Neural cell (in vitro differentiated cells): ENCODE results near the gene GDF3. TPM values are rescaled to one million over a fixed set of nuclear protein-coding genes. Genes with fewer than 3 reads are reported as not detected.

ENCODE experiments used
- H2AFZ ChIP-seq: fragments of 200-600, 300-800 bp; sonication (generic), shearing (Covaris generic); 2 replicates; pipeline ENCODE4 v1.6.0; 2014; ENCODE audit warnings: low read depth, mild to moderate bottlenecking, antibody characterized with exemption, low read length, moderate library complexity
- H3F3A ChIP-seq: fragments of 200-600 bp; shearing (Covaris generic); 2 replicates; pipeline ENCODE4 v1.6.1; 2016; ENCODE audit warnings: mild to moderate bottlenecking, moderate library complexity, mixed read lengths, antibody characterized with exemption, low read length; ENCODE audit not compliant: insufficient read depth, poor library complexity, severe bottlenecking
- H3K27ac ChIP-seq: fragments of 200-600, 300-800 bp; sonication (generic), shearing (Covaris generic); 2 replicates; pipeline ENCODE4 v1.5.1; 2014; ENCODE audit warnings: mild to moderate bottlenecking, low read length, moderate library complexity
- H3K27me3 ChIP-seq: fragments of 300-800, 200-600 bp; sonication (generic), shearing (Covaris generic); 2 replicates; pipeline ENCODE4 v1.6.0; 2014; ENCODE audit warnings: mild to moderate bottlenecking, low read depth, low read length, moderate library complexity; ENCODE audit not compliant: insufficient read depth
- H3K36me3 ChIP-seq: fragments of 300-800, 200-600 bp; sonication (generic), shearing (Covaris generic); 2 replicates; pipeline ENCODE4 v1.5.1; 2014; ENCODE audit warnings: mild to moderate bottlenecking, antibody characterized with exemption, low read length, moderate library complexity; ENCODE audit not compliant: insufficient read depth
- H3K4me2 ChIP-seq: fragments of 300-800, 200-600 bp; sonication (generic), shearing (Covaris generic); 2 replicates; pipeline ENCODE4 v1.6.0; 2014; ENCODE audit warnings: mild to moderate bottlenecking, low read length
- H3K4me3 ChIP-seq: fragments of 300-800, 200-600 bp; sonication (generic), shearing (Covaris generic); 2 replicates; pipeline ENCODE4 v1.5.1; 2014; ENCODE audit warnings: mild to moderate bottlenecking, low read length, moderate library complexity
- H3K79me2 ChIP-seq: fragments of 200-600 bp; shearing (Covaris generic); replicated peaks from 2 replicates; pipeline ENCODE4 v1.6.0; 2014; ENCODE audit warnings: mild to moderate bottlenecking, low read length, moderate library complexity; ENCODE audit not compliant: insufficient read depth
- H3K9ac ChIP-seq: fragments of 300-800, 200-600 bp; sonication (generic), shearing (Covaris generic); 2 replicates; pipeline ENCODE4 v1.6.1; 2016; ENCODE audit warnings: mild to moderate bottlenecking, low read length, mixed read lengths
- H3K9me2 ChIP-seq: fragments of 200-600 bp; shearing (Covaris generic); 2 replicates; pipeline ENCODE4 v1.6.1; 2016; ENCODE audit warnings: mild to moderate bottlenecking, low read length, mixed read lengths; ENCODE audit not compliant: insufficient read depth
- H3K9me3 ChIP-seq: fragments of 200-600, 300-800 bp; sonication (generic), shearing (Covaris generic); 2 replicates; pipeline ENCODE4 v1.6.1; 2016; ENCODE audit warnings: mild to moderate bottlenecking, mixed run types, low read length, moderate library complexity, mixed read lengths
- H4K20me1 ChIP-seq: fragments of 200-600 bp; shearing (Covaris generic); 2 replicates; pipeline ENCODE4 v1.6.1; 2016; ENCODE audit warnings: mild to moderate bottlenecking, mixed run types; ENCODE audit not compliant: insufficient read depth
- EZH2 ChIP-seq: fragments of 200-600, 300-800 bp; shearing (Covaris generic), sonication (generic); IDR thresholded peaks from 2 replicates; pipeline ENCODE4 v1.6.1; 2014; ENCODE audit warnings: antibody characterized with exemption, low read length, borderline replicate concordance, mild to moderate bottlenecking; ENCODE audit not compliant: insufficient read depth, poor library complexity, severe bottlenecking
- MXI1 ChIP-seq: fragments of 450-650 bp; conservative IDR thresholded peaks from 2 replicates; pipeline ENCODE4 v1.6.1; 2014; ENCODE audit warnings: antibody characterized with exemption, mild to moderate bottlenecking; ENCODE audit not compliant: poor library complexity, severe bottlenecking
- POLR2AphosphoS5 ChIP-seq: IDR thresholded peaks from 2 replicates; pipeline ENCODE4 v1.6.1; 2012
- RAD21 ChIP-seq: fragments of 450-650 bp; conservative IDR thresholded peaks from 2 replicates; pipeline ENCODE4 v1.6.1; 2014; ENCODE audit warnings: antibody characterized with exemption, mild to moderate bottlenecking, moderate library complexity
- SMC3 ChIP-seq: fragments of 450-650 bp; conservative IDR thresholded peaks from 2 replicates; pipeline ENCODE4 v1.6.1; 2014; ENCODE audit warnings: antibody characterized with exemption, mild to moderate bottlenecking, moderate library complexity; ENCODE audit not compliant: poor library complexity
- polyA plus RNA-seq: library from polyadenylated mRNA; depleted of rRNA; stranded (reverse); fragments of >200 nt; gene quantifications from 2 replicates; pipeline ENCODE4 v1.2.3, GENCODE V29; 2014
- TF ChIP-seq, protein P1 (sequence below): fragments of 450-650 bp; IDR thresholded peaks from 2 replicates; pipeline ENCODE4 v1.5.1; 2014; ENCODE audit warnings: antibody characterized with exemption, mild to moderate bottlenecking, moderate library complexity; ENCODE audit not compliant: poor library complexity, severe bottlenecking

Gene GDF3
- polyA plus RNA-seq, 1 donor from 2014 or later, result not detected

GRCh38 chr12:7647071-7647470 is 48.5 kb downstream of the GDF3 start:
- no peaks in the 10 kb centered on the region for H3K79me2 ChIP-seq
- TF ChIP-seq, protein P1, sequence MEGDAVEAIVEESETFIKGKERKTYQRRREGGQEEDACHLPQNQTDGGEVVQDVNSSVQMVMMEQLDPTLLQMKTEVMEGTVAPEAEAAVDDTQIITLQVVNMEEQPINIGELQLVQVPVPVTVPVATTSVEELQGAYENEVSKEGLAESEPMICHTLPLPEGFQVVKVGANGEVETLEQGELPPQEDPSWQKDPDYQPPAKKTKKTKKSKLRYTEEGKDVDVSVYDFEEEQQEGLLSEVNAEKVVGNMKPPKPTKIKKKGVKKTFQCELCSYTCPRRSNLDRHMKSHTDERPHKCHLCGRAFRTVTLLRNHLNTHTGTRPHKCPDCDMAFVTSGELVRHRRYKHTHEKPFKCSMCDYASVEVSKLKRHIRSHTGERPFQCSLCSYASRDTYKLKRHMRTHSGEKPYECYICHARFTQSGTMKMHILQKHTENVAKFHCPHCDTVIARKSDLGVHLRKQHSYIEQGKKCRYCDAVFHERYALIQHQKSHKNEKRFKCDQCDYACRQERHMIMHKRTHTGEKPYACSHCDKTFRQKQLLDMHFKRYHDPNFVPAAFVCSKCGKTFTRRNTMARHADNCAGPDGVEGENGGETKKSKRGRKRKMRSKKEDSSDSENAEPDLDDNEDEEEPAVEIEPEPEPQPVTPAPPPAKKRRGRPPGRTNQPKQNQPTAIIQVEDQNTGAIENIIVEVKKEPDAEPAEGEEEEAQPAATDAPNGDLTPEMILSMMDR, result no peak
- TF ChIP-seq SMC3 (no peak), EZH2 (no peak), MXI1 (no peak)
- no peaks in the 10 kb centered on the region for H3K36me3 ChIP-seq
- no peaks in the 10 kb centered on the region for H3K27me3 ChIP-seq
- H3K4me2 ChIP-seq, result no peak overlapping the region
- H3K9me3 ChIP-seq, result no peaks in the 10 kb centered on the region
- no peak overlapping the region for H3K27ac ChIP-seq
- H4K20me1 ChIP-seq, result no peaks in the 10 kb centered on the region
- H3K9ac ChIP-seq, result no peak overlapping the region
- H3K9me2 ChIP-seq, result no peaks in the 10 kb centered on the region
- no peaks in the 10 kb centered on the region for H3F3A ChIP-seq
- H2AFZ ChIP-seq, result no peak overlapping the region
- H3K4me3 ChIP-seq, result no peak overlapping the region

GRCh38 chr12:7646178-7646475 is 49.4 kb downstream of the GDF3 start:
- Histone ChIP-seq H3K4me2 (no peak overlapping the region), H2AFZ (no peak overlapping the region), H3K4me3 (no peak overlapping the region)

GRCh38 chr12:7645395-7646177 is 50.0 kb downstream of the GDF3 start:
- Histone ChIP-seq H3K9me2 (no peaks in the 10 kb centered on the region), H3K79me2 (no peaks in the 10 kb centered on the region), H3K4me2 (no peak overlapping the region), H3K36me3 (no peaks in the 10 kb centered on the region), H3K4me3 (no peak overlapping the region), H3K9ac (no peak overlapping the region), H4K20me1 (no peaks in the 10 kb centered on the region), H3F3A (no peaks in the 10 kb centered on the region), H3K27ac (no peak overlapping the region), H3K27me3 (no peaks in the 10 kb centered on the region), H3K9me3 (no peaks in the 10 kb centered on the region), H2AFZ (no peak overlapping the region)
- TF ChIP-seq RAD21 (peak; percentile 61), POLR2AphosphoS5 (no peak), SMC3 (peak; percentile 71)
- TF ChIP-seq, protein P1, result peak; percentile 77

More at GRCh38 chr12:7646178-7646475, 49.4 kb downstream of the GDF3 start:
- H3K27ac ChIP-seq, result no peak overlapping the region
- H3K79me2 ChIP-seq, result no peaks in the 10 kb centered on the region
- no peaks in the 10 kb centered on the region for H4K20me1 ChIP-seq
- no peaks in the 10 kb centered on the region for H3K27me3 ChIP-seq
- no peak for TF ChIP-seq EZH2
- no peak overlapping the region for H3K9ac ChIP-seq
- no peaks in the 10 kb centered on the region for H3K36me3 ChIP-seq
- H3F3A ChIP-seq, result no peaks in the 10 kb centered on the region
- no peaks in the 10 kb centered on the region for H3K9me3 ChIP-seq
- H3K9me2 ChIP-seq, result no peaks in the 10 kb centered on the region
